CD4-positive, alpha-beta T cell (primary cell): ENCODE data around the gene DLST. TPM values are rescaled to one million over a fixed set of nuclear protein-coding genes. Genes with fewer than 3 reads are reported as not detected.
A peak's percentile ranks its signal among the peaks of the same experiment; 100 is the strongest.

Source experiments
- ATAC-seq: fragments of 200-7000 bp; cut with Tn5 transposase; one replicate; pipeline ENCODE4 v1.10.0; 2022; ENCODE audit warnings: mild to moderate bottlenecking; ENCODE audit not compliant: poor library complexity
- CTCF ChIA-PET: fragments of 350-600 bp; sonication (Branson Sonifier 250); formaldehyde crosslinking; loops from one replicate; lab custom pipeline; 2021; ENCODE audit warnings: antibody characterized with exemption, inconsistent platforms; lab: Charles Lee
- POLR2A ChIA-PET: fragments of 350-600 bp; sonication (Branson Sonifier 250); formaldehyde crosslinking; loops from one replicate; lab custom pipeline; 2021; ENCODE audit warnings: antibody characterized with exemption, inconsistent platforms; lab: Charles Lee
- DNase-seq, 14 experiments: peaks; one replicate each; pipeline ENCODE4 v3.0.0-alpha.2; 2013 to 2020; ENCODE audit warnings: mixed read lengths in 2 of 14
- H3K27ac ChIP-seq, 2 donors: one replicate each; pipeline versions ENCODE4 v1.5.1 to v1.7.0; 2013; ENCODE audit warnings: low read length in 2 of 2, low read depth in 1 of 2, mild to moderate bottlenecking in 1 of 2
- H3K27me3 ChIP-seq, 2 experiments: 1 replicate in 1 of 2; 2 replicates in 1 of 2; pipeline versions ENCODE4 v1.6.1 to v1.7.0; 2013; ENCODE audit warnings: low read length in 2 of 2, control low read depth in 1 of 2, mild to moderate bottlenecking in 1 of 2, moderate library complexity in 1 of 2; ENCODE audit not compliant: insufficient read depth in 2 of 2, control insufficient read depth in 1 of 2
- H3K36me3 ChIP-seq: one replicate; pipeline ENCODE4 v1.6.1; 2013; ENCODE audit warnings: low read length, control low read depth; ENCODE audit not compliant: insufficient read depth
- H3K4me1 ChIP-seq: one replicate; pipeline ENCODE4 v1.6.1; 2013; ENCODE audit warnings: low read length, control low read depth; ENCODE audit not compliant: insufficient read depth
- H3K4me3 ChIP-seq: one replicate; pipeline ENCODE4 v1.5.1; 2013; ENCODE audit warnings: mild to moderate bottlenecking, low read length, moderate library complexity
- H3K9me3 ChIP-seq, 2 experiments: 1 replicate in 1 of 2; 2 replicates in 1 of 2; pipeline versions ENCODE4 v1.6.1 to v1.7.0; 2013; ENCODE audit warnings: low read length in 2 of 2, mild to moderate bottlenecking in 2 of 2, control low read depth in 1 of 2, moderate library complexity in 1 of 2; ENCODE audit not compliant: control insufficient read depth in 1 of 2, insufficient read depth in 1 of 2
- H3K27ac Mint-ChIP-seq: one replicate; pipeline ENCODE4 v1.8.0; 2020; ENCODE audit warnings: mixed read lengths
- H3K27me3 Mint-ChIP-seq: one replicate; pipeline ENCODE4 v1.8.0; 2021; ENCODE audit warnings: mixed read lengths
- H3K36me3 Mint-ChIP-seq: one replicate; pipeline ENCODE4 v1.8.0; 2021; ENCODE audit warnings: low read depth, mixed read lengths
- H3K4me1 Mint-ChIP-seq: one replicate; pipeline ENCODE4 v1.8.0; 2021; ENCODE audit warnings: low read depth, mixed read lengths
- H3K4me3 Mint-ChIP-seq: one replicate; pipeline ENCODE4 v1.8.0; 2020; ENCODE audit warnings: mild to moderate bottlenecking, mixed read lengths
- H3K9me3 Mint-ChIP-seq: one replicate; pipeline ENCODE4 v1.8.0; 2020; ENCODE audit warnings: mixed read lengths
- CTCF ChIP-seq: fragments of 200-600 bp; IDR thresholded peaks from one replicate; pipeline ENCODE4 v1.8.0; 2022; ENCODE audit warnings: antibody characterized with exemption, mild to moderate bottlenecking
- intact Hi-C, 2 experiments: fragments of 100-400 bp; cut with DNase I in 1 of 2; cut with micrococcal nuclease in 1 of 2; formaldehyde crosslinking; loops; one replicate each; pipeline versions ENCODE4 v1.15.1 to v1.9.0; 2023 to 2025; cut with DNase I, micrococcal nuclease
- total RNA-seq, 174 experiments: library from RNA in 2 of 174; stranded (reverse) in 2 of 174; gene quantifications; one replicate each; pipeline ENCODE4 v1.2.3 and lab custom pipeline; 2021 to 2026

The DLST gene
- total RNA-seq, 2 experiments from 2014 or later, result 162 to 170 TPM

GRCh38 chr14:74945852-74946658, 64.3 kb downstream of the DLST start:
- H3K27ac Mint-ChIP-seq, result peak overlapping the region; percentile 52
- H3K4me1 ChIP-seq, result peaks cover 32% of the 10 kb centered on the region
- H3K4me3 ChIP-seq, result no peak overlapping the region
- H3K9me3 Mint-ChIP-seq, result no peaks in the 10 kb centered on the region
- no peaks in the 10 kb centered on the region for H3K9me3 ChIP-seq
- DNase-seq (peak; percentile 57 to 84 (median 68)), ATAC-seq (peak; percentile 71)
- H3K36me3 Mint-ChIP-seq, result no peaks in the 10 kb centered on the region
- H3K4me1 Mint-ChIP-seq, result peaks cover 33% of the 10 kb centered on the region
- intact Hi-C loops, result loop anchor here (1.0 to 5.0 kb wide), 5 partner anchors 56 to 356 kb away; partner anchors contain the start of gene EIF2B2 (in 2 of the 2)
- ChIA-PET POLR2A (no interaction called here), CTCF (interaction anchor here (0.6 to 2.4 kb wide), 9 partner anchors 9 to 477 kb away, joined by 3 to 15 read pairs (median 4); partner anchors contain the start of gene PGF)
- H3K4me3 Mint-ChIP-seq, result peak overlapping the region; percentile 46
- H3K27me3 Mint-ChIP-seq, result peaks cover 7% of the 10 kb centered on the region
- peak; percentile 92 for TF ChIP-seq CTCF
- H3K27ac ChIP-seq, result no peak overlapping the region
- H3K27me3 ChIP-seq, result no peaks in the 10 kb centered on the region
- no peaks in the 10 kb centered on the region for H3K36me3 ChIP-seq

GRCh38 chr14:74946659-74947281, 65.1 kb downstream of the DLST start:
- POLR2A ChIA-PET, result no interaction called here
- Histone ChIP-seq H3K36me3 (no peaks in the 10 kb centered on the region), H3K27me3 (no peaks in the 10 kb centered on the region), H3K27ac (no peak overlapping the region), H3K4me3 (no peak overlapping the region), H3K4me1 (peaks cover 25% of the 10 kb centered on the region), H3K9me3 (no peaks in the 10 kb centered on the region)
- Mint-ChIP-seq H3K4me3 (no peak overlapping the region), H3K27me3 (peaks cover 10% of the 10 kb centered on the region), H3K4me1 (peaks cover 26% of the 10 kb centered on the region), H3K36me3 (no peaks in the 10 kb centered on the region), H3K27ac (no peak overlapping the region), H3K9me3 (no peaks in the 10 kb centered on the region)
- CTCF ChIA-PET, result interaction anchor here (0.7 to 2.4 kb wide), 8 partner anchors 8 to 331 kb away, joined by 3 to 15 read pairs (median 4); partner anchors contain the start of gene PGF
- ATAC-seq (no peak), DNase-seq (no peak)
- peak; percentile 57 for TF ChIP-seq CTCF
- intact Hi-C loops, result loop anchor here (1.0 to 5.0 kb wide), 5 partner anchors 56 to 356 kb away; partner anchors contain the start of gene EIF2B2 (in 2 of the 2)

- no peaks in the 10 kb centered on the region for H3K9me3 ChIP-seq
- ATAC-seq (no peak), DNase-seq (no peak)
- H3K27me3 Mint-ChIP-seq, result peaks cover 11% of the 10 kb centered on the region
- no peaks in the 10 kb centered on the region for H3K36me3 Mint-ChIP-seq
- no peak overlapping the region for H3K4me3 ChIP-seq
- H3K27ac Mint-ChIP-seq, result no peak overlapping the region
- ChIA-PET POLR2A (no interaction called here), CTCF (interaction anchor here (1.4 to 1.7 kb wide), 2 partner anchors 87 to 141 kb away, joined by 4 to 6 read pairs; no protein-coding TSS in a partner anchor)
- intact Hi-C loops, result loop anchor here (2.0 to 5.0 kb wide), 4 partner anchors 55 to 355 kb away; partner anchors contain the start of gene EIF2B2 (in 2 of the 2)
- H3K36me3 ChIP-seq, result no peaks in the 10 kb centered on the region
- peaks cover 19% of the 10 kb centered on the region for H3K4me1 Mint-ChIP-seq
- peaks cover 17% of the 10 kb centered on the region for H3K4me1 ChIP-seq
- TF ChIP-seq CTCF, result no peak
- H3K9me3 Mint-ChIP-seq, result no peaks in the 10 kb centered on the region
- H3K4me3 Mint-ChIP-seq, result no peak overlapping the region
- no peak overlapping the region for H3K27ac ChIP-seq
- H3K27me3 ChIP-seq, result peaks cover 0 to 3% of the 10 kb centered on the region in 2 experiments
Observed at GRCh38 chr14:74947353-74948227, 65.9 kb downstream of the DLST start.
